SU-DHL-6 (cell line): Measurements from ENCODE around the gene STARD4.

ENCODE experiments used
- H2AFZ ChIP-seq: fragments of 200-600 bp; sonication (generic); 2 replicates; pipeline ENCODE4 v1.6.1; 2014; ENCODE audit warnings: low read depth, mild to moderate bottlenecking, moderate library complexity, mixed read lengths, antibody characterized with exemption, low read length; ENCODE audit not compliant: severe bottlenecking
- H3F3A ChIP-seq: fragments of 200-600 bp; shearing (Covaris generic); 2 replicates; pipeline ENCODE4 v1.6.0; 2016; ENCODE audit warnings: antibody characterized with exemption, mild to moderate bottlenecking; ENCODE audit not compliant: insufficient read depth
- H3K27ac ChIP-seq: fragments of 200-600 bp; sonication (generic); 2 replicates; pipeline ENCODE4 v1.5.1; 2016; ENCODE audit warnings: low read depth, mild to moderate bottlenecking, low read length, moderate library complexity, mixed read lengths
- H3K27me3 ChIP-seq: fragments of 200-600 bp; sonication (generic), shearing (Covaris generic); 2 replicates; pipeline ENCODE4 v1.6.0; 2014; ENCODE audit warnings: mild to moderate bottlenecking, low read length
- H3K36me3 ChIP-seq: fragments of 200-600 bp; sonication (generic); 2 replicates; pipeline ENCODE4 v1.6.1; 2014; ENCODE audit warnings: mild to moderate bottlenecking, low read length, mixed read lengths
- H3K4me2 ChIP-seq: fragments of 300-600, 200-600 bp; shearing (Covaris generic), sonication (generic); 2 replicates; pipeline ENCODE4 v1.6.0; 2014; ENCODE audit warnings: low read length, low read depth, mild to moderate bottlenecking; ENCODE audit not compliant: poor library complexity, severe bottlenecking
- H3K4me3 ChIP-seq: fragments of 200-600 bp; sonication (generic); 2 replicates; pipeline ENCODE4 v1.5.1; 2014; ENCODE audit warnings: antibody characterized with exemption, low read length, mild to moderate bottlenecking, mixed read lengths; ENCODE audit not compliant: insufficient read depth, poor library complexity, severe bottlenecking
- H3K79me2 ChIP-seq: fragments of 200-600 bp; sonication (generic); 2 replicates; pipeline ENCODE4 v1.6.1; 2014; ENCODE audit warnings: mild to moderate bottlenecking, low read length, moderate library complexity; ENCODE audit not compliant: insufficient read depth
- H3K9ac ChIP-seq: fragments of 200-600 bp; sonication (generic); 2 replicates; pipeline ENCODE4 v1.7.0; 2014; ENCODE audit warnings: mild to moderate bottlenecking, low read length
- H3K9me2 ChIP-seq: fragments of 200-600 bp; sonication (generic); replicated peaks from 2 replicates; pipeline ENCODE4 v1.6.1; 2014; ENCODE audit warnings: low read length; ENCODE audit not compliant: insufficient read depth
- H3K9me3 ChIP-seq: fragments of 200-600 bp; sonication (generic); 2 replicates; pipeline ENCODE4 v1.6.1; 2014; ENCODE audit warnings: low read length, mixed read lengths; ENCODE audit not compliant: insufficient read depth
- H4K20me1 ChIP-seq: fragments of 200-600 bp; sonication (generic); 2 replicates; pipeline ENCODE4 v1.6.1; 2014; ENCODE audit warnings: low read depth, mild to moderate bottlenecking, antibody characterized with exemption, low read length, moderate library complexity, mixed read lengths
- EZH2phosphoT487 ChIP-seq: fragments of 200-600 bp; sonication (generic), shearing (Covaris generic); conservative IDR thresholded peaks from 2 replicates; pipeline ENCODE4 v1.6.1; 2018; ENCODE audit warnings: mild to moderate bottlenecking, antibody characterized with exemption, low read length, moderate library complexity, mixed read lengths
- TF ChIP-seq, protein P1 (sequence below): fragments of 200-600 bp; sonication (generic); IDR thresholded peaks from one replicate; pipeline ENCODE4 v1.5.1; 2017; ENCODE audit warnings: antibody characterized with exemption, mild to moderate bottlenecking, low read length, moderate library complexity; ENCODE audit not compliant: insufficient read depth, poor library complexity, severe bottlenecking

Gene STARD4

DNA sequence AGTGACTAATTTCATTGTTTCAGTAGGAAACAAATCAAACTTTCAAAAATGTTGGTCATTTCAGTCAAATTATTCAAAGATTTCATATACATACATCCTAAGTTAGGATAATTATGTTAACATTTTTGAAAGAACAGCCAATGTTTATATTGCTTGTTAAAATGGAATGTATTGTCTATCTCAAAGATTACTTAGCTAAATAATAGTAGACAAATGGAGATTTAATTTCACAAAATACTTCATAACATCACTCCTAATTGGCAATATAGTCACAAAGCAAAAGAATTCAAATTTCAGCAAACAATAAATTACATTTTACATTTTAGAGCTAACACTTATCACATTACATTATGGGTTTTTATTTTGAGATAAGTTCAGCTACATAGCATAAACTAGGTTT lies 25.4 kb downstream of the STARD4 start:
- no peaks in the 10 kb centered on the region for H3K36me3 ChIP-seq

DNA sequence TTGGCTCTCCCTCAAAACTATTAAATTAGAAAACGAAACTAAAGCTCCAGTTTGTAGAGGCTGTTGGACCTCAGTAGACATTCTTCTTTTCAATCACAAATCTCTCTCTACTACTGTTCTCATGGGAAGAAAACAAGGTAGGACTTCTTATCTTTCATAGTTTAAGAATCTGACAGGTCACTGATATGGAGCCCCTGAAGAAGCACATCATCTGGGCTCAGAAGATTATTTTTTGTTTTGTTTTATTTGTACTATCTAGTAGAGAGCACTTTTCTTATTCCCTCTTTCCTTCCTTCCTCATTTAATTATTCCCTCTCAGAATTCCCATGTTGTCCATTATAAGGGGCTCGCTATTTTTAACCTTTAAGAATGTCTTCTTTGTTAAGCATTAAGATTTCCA lies 26.3 kb downstream of the STARD4 start:
- Histone ChIP-seq H3K9me3 (no peaks in the 10 kb centered on the region), H3K9me2 (0 out of 2 replicates have a peak, but pooled peaks cover 4% of the 10 kb centered on the region), H3K36me3 (no peaks in the 10 kb centered on the region), H3K4me3 (no peak overlapping the region), H3K4me2 (no peak overlapping the region), H2AFZ (no peak overlapping the region), H3K79me2 (no peaks in the 10 kb centered on the region), H3K27ac (no peak overlapping the region), H3K27me3 (no peaks in the 10 kb centered on the region), H3F3A (no peaks in the 10 kb centered on the region), H4K20me1 (no peaks in the 10 kb centered on the region), H3K9ac (no peak overlapping the region)
- TF ChIP-seq EZH2phosphoT487: no peak
- TF ChIP-seq, protein P1, sequence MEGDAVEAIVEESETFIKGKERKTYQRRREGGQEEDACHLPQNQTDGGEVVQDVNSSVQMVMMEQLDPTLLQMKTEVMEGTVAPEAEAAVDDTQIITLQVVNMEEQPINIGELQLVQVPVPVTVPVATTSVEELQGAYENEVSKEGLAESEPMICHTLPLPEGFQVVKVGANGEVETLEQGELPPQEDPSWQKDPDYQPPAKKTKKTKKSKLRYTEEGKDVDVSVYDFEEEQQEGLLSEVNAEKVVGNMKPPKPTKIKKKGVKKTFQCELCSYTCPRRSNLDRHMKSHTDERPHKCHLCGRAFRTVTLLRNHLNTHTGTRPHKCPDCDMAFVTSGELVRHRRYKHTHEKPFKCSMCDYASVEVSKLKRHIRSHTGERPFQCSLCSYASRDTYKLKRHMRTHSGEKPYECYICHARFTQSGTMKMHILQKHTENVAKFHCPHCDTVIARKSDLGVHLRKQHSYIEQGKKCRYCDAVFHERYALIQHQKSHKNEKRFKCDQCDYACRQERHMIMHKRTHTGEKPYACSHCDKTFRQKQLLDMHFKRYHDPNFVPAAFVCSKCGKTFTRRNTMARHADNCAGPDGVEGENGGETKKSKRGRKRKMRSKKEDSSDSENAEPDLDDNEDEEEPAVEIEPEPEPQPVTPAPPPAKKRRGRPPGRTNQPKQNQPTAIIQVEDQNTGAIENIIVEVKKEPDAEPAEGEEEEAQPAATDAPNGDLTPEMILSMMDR: no peak

More for the DNA sequence above, 25.4 kb downstream of the STARD4 start:
- H3K27me3 ChIP-seq: no peaks in the 10 kb centered on the region
- 0 out of 2 replicates have a peak, but pooled peaks cover 4% of the 10 kb centered on the region for H3K9me2 ChIP-seq
- no peaks in the 10 kb centered on the region for H4K20me1 ChIP-seq
- H2AFZ ChIP-seq: no peak overlapping the region
- H3K4me2 ChIP-seq: no peak overlapping the region
- TF ChIP-seq EZH2phosphoT487: no peak
- TF ChIP-seq, protein P1: no peak
- H3F3A ChIP-seq: no peaks in the 10 kb centered on the region
- H3K9ac ChIP-seq: no peak overlapping the region
- H3K4me3 ChIP-seq: no peak overlapping the region
- no peak overlapping the region for H3K27ac ChIP-seq
- no peaks in the 10 kb centered on the region for H3K79me2 ChIP-seq
- H3K9me3 ChIP-seq: no peaks in the 10 kb centered on the region

DNA sequence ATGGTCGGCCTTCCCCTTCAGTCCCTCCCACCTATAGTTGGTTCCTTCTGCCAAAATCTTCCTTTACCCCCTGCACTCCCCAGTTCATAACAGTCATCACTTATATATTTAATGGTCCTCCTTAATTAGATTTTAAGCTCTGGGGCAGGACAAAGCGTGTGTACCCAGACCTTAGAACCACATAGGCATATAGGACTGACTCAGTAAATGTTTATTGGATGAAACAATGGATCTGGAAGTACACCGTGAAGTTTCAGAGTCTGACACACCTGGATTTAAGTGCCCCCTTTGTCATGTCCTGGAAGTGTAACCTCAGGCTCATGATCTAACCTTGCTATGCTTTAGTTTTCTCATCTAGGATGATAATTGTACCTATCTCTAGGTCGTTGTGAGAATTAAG lies 32.0 kb downstream of the STARD4 start:
- Histone ChIP-seq H3K27ac (no peak overlapping the region), H3K9ac (no peak overlapping the region), H3K4me3 (no peak overlapping the region), H3F3A (no peaks in the 10 kb centered on the region), H3K36me3 (no peaks in the 10 kb centered on the region), H3K9me2 (no peaks in the 10 kb centered on the region), H4K20me1 (no peaks in the 10 kb centered on the region), H3K4me2 (no peak overlapping the region), H2AFZ (no peak overlapping the region), H3K79me2 (no peaks in the 10 kb centered on the region), H3K27me3 (no peaks in the 10 kb centered on the region), H3K9me3 (no peaks in the 10 kb centered on the region)
- no peak for TF ChIP-seq EZH2phosphoT487
- TF ChIP-seq, protein P1: no peak

DNA sequence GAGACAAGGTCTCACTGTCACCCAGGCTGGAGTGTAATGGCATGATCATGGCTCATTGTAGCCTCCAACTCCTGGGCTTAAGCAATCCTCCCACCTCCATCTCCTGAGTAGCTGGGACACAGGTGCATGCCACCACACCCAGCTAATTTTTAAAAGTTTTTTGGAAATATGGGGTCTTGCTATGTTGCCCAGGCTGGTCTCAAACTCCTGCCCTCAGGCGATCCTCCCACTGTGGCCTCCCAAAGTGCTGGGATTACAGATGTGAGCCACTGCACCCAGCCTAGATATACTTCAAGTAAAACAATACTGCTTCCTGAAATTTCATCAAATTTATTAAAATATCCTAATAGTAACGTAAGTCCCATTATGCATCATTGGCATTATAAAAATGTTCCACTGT lies 33.4 kb downstream of the STARD4 start:
- Histone ChIP-seq H3K27me3 (no peaks in the 10 kb centered on the region), H3K79me2 (no peaks in the 10 kb centered on the region), H3K4me3 (no peak overlapping the region), H3K9me2 (no peaks in the 10 kb centered on the region), H3K27ac (no peak overlapping the region), H3K4me2 (no peak overlapping the region), H3K36me3 (no peaks in the 10 kb centered on the region), H2AFZ (no peak overlapping the region), H3K9me3 (no peaks in the 10 kb centered on the region), H3F3A (no peaks in the 10 kb centered on the region), H3K9ac (no peak overlapping the region), H4K20me1 (no peaks in the 10 kb centered on the region)
- TF ChIP-seq EZH2phosphoT487: no peak
- TF ChIP-seq, protein P1: no peak
